Measurements from ENCODE around the gene EXOC7.
"Not testable (repeated sequence)": the region's sequence is repeated elsewhere in the genome, so short reads cannot be mapped to it uniquely, and the experiment has no call there.

The EXOC7 gene

GRCh38 chr17:76072148-76072858, 31.3 kb downstream of the EXOC7 start, which contains the start of gene SRP68:
Gene SRP68, minus strand, starts transcription at chr17:76072517. Its CDS starts 26 bp downstream, at chr17:76072491.
- DNase-seq = peak; percentile 89

DNA sequence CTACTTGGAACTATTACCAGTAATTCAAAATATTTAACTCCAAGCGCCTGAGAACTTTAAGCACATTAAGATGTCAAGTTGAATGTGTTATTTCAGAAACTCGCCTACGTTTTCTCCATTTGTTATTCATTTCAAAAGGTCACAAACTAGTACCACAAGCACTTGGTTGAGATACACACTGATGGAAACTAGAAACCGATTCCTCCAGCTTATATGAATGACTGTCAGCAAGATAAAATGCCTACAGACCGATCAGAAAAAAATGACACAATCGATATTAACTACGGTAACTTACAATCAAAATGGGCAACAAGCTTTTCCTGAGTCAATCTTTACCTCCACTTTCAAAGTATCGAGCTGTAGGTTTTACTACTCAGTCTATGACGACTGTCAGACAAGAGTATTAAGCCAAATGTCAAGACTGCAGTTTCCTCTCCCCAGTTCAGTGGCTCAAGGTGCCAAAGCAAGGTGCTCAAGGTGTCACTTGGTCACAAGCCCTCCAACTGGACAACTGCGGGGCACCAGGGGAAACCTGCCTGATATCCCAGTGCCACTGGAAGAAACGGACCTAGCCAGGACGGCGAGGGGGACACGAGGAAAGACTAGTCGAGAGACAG, 31.9 kb downstream of the EXOC7 start:
- DNase-seq = peak; percentile 56

DNA sequence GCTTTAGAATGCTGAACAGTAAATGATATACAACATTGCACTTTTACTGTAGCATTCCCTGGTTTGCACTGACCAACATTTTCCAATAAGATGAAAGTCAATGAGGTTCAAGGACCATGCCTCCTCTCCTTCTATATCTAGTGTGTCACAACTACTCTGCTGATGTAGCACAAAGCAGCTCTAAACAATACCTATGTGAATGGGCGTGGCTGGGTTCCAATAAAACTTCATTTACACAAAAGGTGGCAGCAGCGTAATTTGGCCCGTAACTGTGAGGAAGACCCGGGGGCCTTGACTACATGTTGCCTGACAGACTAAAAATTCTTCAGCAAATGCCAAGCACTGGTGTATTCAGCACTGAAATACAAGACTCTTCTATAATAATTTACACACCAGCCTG, 37.8 kb downstream of the EXOC7 start:
- no peak for DNase-seq

- peak; percentile 75 for DNase-seq
These were observed 39.6 kb downstream of the EXOC7 start for GRCh38 chr17:76063875-76064546.

GRCh38 chr17:76058264-76058663, 45.3 kb downstream of the EXOC7 start:
- DNase-seq = not testable (repeated sequence)

DNA sequence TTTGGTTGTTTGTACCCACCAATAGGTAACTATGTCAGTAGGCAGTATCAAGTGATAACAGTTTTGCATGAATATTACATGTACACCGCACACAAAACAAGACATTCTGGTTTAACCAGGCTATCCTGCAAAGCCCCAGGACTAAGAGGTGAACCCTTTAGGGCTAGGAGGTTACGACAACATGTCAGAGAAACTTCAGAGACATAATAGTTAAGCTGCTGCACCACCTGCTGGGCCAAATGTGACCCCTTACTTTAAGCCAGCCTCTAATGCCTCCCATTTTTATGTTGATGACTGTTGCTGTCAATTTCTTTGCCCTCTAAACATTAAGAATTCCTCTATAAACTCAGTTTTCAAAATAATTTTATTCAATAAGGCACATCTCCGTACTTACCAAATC, 46.7 kb downstream of the EXOC7 start:
- DNase-seq = no peak

- DNase-seq = no peak
These were observed 49.5 kb downstream of the EXOC7 start for GRCh38 chr17:76054112-76054476.

GRCh38 chr17:76053246-76054111, 50.1 kb downstream of the EXOC7 start:
- DNase-seq = peak; percentile 58

GRCh38 chr17:76051561-76051960, 52.0 kb downstream of the EXOC7 start:
- DNase-seq = no peak

DNA sequence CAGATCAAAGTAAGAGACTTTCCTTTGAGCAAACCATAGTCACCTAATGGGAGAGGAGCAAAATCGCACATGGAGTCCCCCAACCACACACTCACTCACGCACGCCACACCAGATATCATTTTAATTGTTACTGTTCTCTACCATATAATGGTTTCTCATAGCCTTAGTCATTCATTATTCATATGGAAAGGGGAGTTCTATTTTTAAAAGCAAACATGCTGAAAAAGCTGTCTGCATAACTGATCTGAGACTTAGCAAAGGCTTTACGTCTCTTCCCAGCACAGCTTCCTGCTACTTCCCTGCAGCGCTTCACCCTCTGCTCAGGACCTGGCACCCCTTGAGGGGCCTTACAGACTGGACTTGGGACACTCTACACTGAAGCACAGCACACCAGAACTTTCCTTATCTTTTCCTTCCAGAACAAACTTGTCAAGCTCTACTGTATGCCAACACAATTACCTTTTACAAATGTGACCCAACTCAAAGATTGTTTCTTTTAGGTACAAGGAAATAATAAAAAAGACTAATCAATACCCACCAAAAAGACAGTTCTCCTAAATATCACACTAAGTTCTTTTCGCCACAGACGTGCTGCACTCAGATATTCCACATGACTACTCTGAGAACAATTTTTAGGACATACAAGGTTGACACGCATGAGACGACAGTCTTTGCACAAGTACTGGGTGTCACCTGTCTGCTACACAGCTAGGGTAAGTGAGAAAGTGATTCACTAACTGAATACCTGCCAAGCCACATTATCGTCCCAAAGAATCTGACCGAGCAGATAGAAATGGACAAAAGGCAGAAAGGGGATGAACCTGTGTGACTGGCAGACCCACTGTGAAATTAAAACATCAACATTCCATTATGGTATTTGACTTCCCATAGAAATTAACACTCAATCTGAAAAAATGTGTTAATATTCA, 52.8 kb downstream of the EXOC7 start:
- DNase-seq = no peak

DNA sequence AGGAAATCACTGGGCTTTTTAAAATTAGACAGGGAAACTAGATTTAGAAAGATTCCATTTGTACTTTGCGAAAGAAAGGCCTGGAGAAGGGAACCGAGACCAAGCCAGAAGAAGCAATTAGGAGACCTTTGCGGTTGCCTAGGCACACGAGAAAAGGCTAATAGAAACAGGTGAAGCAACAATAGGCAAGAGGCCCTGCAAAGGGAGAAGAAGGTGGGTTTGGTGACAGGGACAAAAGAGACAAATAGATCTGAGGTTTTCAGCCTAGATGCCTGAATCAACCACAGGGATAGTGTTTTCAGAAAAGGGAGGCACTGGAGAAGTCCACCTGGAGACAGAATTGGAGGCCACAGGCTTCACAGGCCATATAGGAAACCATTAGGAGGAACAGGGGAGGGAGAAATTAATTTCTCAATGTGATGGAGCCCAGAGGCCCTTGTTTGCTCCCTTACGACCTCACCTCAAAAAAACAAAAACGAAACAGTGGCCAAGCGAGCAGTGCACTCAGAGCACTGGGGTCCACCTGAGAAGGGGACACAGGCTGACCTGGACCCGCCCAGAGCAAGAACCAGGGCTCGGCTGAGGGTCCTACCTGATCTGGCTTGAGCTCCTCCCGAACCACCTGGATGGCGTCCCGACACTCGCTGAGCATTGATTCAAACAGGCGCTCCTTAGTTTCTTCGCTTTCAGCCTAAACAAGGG, 53.6 kb downstream of the EXOC7 start:
- no peak for DNase-seq

DNA sequence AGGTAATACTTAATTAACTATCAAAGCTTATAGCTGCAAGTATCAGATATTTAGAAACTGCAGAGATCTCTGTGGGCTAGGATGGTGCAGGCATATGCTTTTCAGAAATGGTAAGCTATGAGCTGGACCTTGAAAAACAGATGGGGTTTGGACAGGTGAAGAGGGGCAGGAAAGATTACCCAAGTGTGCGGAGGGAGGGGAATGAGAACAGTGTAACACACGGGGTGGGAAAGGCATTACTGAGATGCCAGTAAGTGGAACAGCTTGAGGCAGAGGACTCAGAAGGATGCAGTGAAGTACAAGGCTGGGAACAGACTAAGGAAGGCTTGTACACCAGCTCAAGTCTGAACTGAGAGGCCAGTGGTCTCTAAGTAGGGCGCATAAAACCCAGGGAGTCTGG, 54.3 kb downstream of the EXOC7 start:
- DNase-seq = no peak

DNA sequence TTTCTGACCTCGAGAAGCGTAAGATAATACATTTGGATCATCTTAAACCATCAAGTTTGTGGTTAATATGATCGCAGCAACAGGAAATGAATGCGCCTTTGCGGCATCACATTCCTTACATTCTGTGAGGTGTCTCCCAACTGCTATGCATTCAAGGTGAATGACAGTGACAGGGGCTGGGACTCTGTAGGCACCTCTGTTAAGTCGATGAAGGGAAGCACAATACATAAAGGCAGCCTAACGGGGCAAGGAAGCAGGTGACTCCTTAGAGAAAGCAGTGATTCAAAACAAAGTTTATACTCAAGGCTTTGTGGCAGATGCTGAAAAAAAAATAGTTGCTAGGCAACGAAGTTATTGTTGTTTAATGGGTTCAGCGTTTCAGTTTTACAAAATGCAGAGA, 54.9 kb downstream of the EXOC7 start:
- no peak for DNase-seq

GRCh38 chr17:76048025-76048605, 55.5 kb downstream of the EXOC7 start:
- no peak for DNase-seq

DNA sequence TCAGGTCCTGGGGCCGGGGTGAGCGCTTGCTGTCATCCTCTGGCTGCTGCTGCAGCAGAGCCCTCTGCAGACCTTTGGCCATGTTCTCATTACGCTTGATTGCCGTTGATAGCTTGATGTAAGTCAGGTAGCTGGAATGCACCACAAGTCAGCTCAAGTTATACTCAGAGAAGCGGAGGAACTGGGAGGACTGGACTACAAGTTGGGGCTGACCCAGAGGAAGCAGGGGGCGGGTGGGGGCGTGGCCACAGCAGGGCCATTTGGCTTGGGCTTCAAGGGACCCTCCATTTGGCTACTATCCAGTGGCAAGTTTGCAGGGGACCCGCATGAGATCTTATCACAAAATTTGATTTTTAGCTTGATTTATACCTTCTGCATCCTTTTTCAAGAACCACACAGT, 57.5 kb downstream of the EXOC7 start:
- DNase-seq = no peak

DNA sequence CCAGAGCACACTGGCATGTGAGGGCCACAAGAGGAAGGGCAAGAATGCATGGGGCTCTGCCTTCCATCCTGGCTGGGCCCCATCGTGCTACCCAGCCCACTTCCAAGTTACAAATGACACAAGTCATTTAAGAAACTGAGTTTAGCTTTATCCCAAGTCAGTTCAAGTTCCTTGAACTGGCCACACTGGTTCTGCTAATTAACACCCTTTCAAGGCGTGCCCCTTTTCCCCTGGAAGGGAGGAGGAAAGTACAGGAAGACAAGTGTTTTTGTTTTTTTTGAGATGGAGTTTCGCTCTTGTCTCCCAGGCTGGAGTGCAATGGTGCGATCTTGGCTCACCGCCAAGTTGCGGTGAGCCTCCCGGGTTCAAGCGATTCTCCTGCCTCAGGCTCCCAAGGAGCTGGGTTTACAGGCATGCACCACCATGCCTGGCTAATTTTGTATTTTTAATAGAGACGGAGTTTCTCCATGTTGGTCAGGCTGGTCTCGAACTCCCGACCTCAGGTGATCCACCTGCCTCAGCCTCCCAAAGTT, 59.0 kb downstream of the EXOC7 start:
- DNase-seq = not testable (repeated sequence)

- not testable (repeated sequence) for DNase-seq
These were observed 60.7 kb downstream of the EXOC7 start for GRCh38 chr17:76042868-76043267.

DNA sequence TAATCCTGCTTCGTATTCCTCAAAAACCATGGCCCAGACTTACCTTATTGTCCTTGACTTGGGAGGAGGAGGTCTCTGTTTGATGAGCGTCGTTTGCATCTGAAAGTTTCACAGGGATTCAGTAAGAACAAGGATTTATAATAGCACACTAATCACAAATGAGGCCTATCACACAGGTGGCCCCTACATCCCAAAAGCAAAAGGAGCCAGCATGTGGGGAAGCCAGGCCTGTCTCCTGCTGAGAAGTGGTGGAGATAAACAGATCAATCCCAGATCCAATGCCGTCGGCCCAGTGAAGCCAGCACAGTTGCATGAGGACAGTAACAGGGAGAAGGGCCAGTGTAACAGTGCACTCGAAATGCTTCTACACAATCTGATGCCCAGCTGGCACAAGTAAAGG, 63.2 kb downstream of the EXOC7 start:
- no peak for DNase-seq

GRCh38 chr17:76039121-76039520, 64.5 kb downstream of the EXOC7 start:
- DNase-seq = no peak

- no peak for DNase-seq
These were observed 65.5 kb downstream of the EXOC7 start for GRCh38 chr17:76038050-76038449.

All from activated CD4-positive, alpha-beta T cell treated with anti-CD3 and anti-CD28 coated beads for 48 hours (primary cell).